Large intestine (tissue), 3 donors: ENCODE measurements around the gene S100PBP. TPM values are rescaled to one million over a fixed set of nuclear protein-coding genes. Genes with fewer than 3 reads are reported as not detected.

Experiments used
- DNase-seq, 2 donors: peaks; one replicate each; pipeline versions ENCODE4 v3.0.0 to v3.0.0-alpha.2; 2013
- H3K27ac ChIP-seq: one replicate; pipeline ENCODE4 v1.5.1; 2013; ENCODE audit warnings: low read length
- H3K27me3 ChIP-seq: 2 replicates; pipeline ENCODE4 v1.6.1; 2013; ENCODE audit warnings: low read length; ENCODE audit not compliant: control insufficient read depth, insufficient read depth
- H3K36me3 ChIP-seq: 2 replicates; pipeline ENCODE4 v1.6.1; 2013; ENCODE audit warnings: low read length; ENCODE audit not compliant: control insufficient read depth, insufficient read depth
- H3K4me1 ChIP-seq: one replicate; pipeline ENCODE4 v1.6.1; 2013; ENCODE audit warnings: low read length; ENCODE audit not compliant: control insufficient read depth, insufficient read depth
- H3K4me3 ChIP-seq: one replicate; pipeline ENCODE4 v1.5.1; 2013; ENCODE audit warnings: low read length
- H3K9me3 ChIP-seq: one replicate; pipeline ENCODE4 v1.6.1; 2013; ENCODE audit warnings: mild to moderate bottlenecking, low read depth, low read length, moderate library complexity; ENCODE audit not compliant: control insufficient read depth
- WGBS: methylation state at CpG from one replicate; pipeline ENCODE4 v1.1.5; 2013; ENCODE audit warnings: low lambda C conversion rate; ENCODE audit not compliant: insufficient coverage; 5-methylcytosine and 5-hydroxymethylcytosine counted together
- polyA plus RNA-seq: library from polyadenylated mRNA; unstranded; fragments of 120-200 nt; gene quantifications from one replicate; pipeline ENCODE4 v1.2.1, GENCODE V29; 2013

Gene S100PBP
- polyA plus RNA-seq, 1 donor = 27.5 TPM

- H3K9me3 ChIP-seq = no peaks in the 10 kb centered on the region
- peaks cover 3% of the 10 kb centered on the region for H3K36me3 ChIP-seq
- DNase-seq = peak in 1 of 2 donors; percentile 35
- peak overlapping the region; percentile 96 for H3K27ac ChIP-seq
- H3K4me1 ChIP-seq = peaks cover 6% of the 10 kb centered on the region
- WGBS = 62% methylated on average over 5 of the region's 11 CpGs
- peak overlapping the region; percentile 98 for H3K4me3 ChIP-seq
- no peaks in the 10 kb centered on the region for H3K27me3 ChIP-seq
Measured at GRCh38 chr1:32818804-32819541, 1.5 kb downstream of the S100PBP start.

- no peak overlapping the region for H3K27ac ChIP-seq
- no peaks in the 10 kb centered on the region for H3K9me3 ChIP-seq
- H3K4me3 ChIP-seq = no peak overlapping the region
- no peaks in the 10 kb centered on the region for H3K27me3 ChIP-seq
- WGBS = 86% methylated on average over 1 of the region's 3 CpGs
- H3K36me3 ChIP-seq = peaks cover 34% of the 10 kb centered on the region
- no peak for DNase-seq
- no peaks in the 10 kb centered on the region for H3K4me1 ChIP-seq
Measured at GRCh38 chr1:32825181-32825580, 7.7 kb downstream of the S100PBP start.

GRCh38 chr1:32828341-32828740 is 10.9 kb downstream of the S100PBP start:
- Histone ChIP-seq H3K4me3 (no peak overlapping the region), H3K4me1 (no peaks in the 10 kb centered on the region), H3K9me3 (no peaks in the 10 kb centered on the region), H3K27me3 (no peaks in the 10 kb centered on the region), H3K27ac (no peak overlapping the region), H3K36me3 (peaks cover 55% of the 10 kb centered on the region)
- 100% methylated on average over 2 of the region's 7 CpGs for WGBS
- no peak for DNase-seq

- no peaks in the 10 kb centered on the region for H3K4me1 ChIP-seq
- no peak for DNase-seq
- no peak overlapping the region for H3K4me3 ChIP-seq
- no peaks in the 10 kb centered on the region for H3K27me3 ChIP-seq
- peaks cover 56% of the 10 kb centered on the region for H3K36me3 ChIP-seq
- H3K27ac ChIP-seq = no peak overlapping the region
- WGBS = 100% methylated on average over 2 of the region's 6 CpGs
- no peaks in the 10 kb centered on the region for H3K9me3 ChIP-seq
Measured at GRCh38 chr1:32830092-32830852, 12.8 kb downstream of the S100PBP start.

- no peak for DNase-seq
- no peak overlapping the region for H3K4me3 ChIP-seq
- H3K36me3 ChIP-seq = peaks cover 52% of the 10 kb centered on the region
- no peak overlapping the region for H3K27ac ChIP-seq
- no peaks in the 10 kb centered on the region for H3K4me1 ChIP-seq
- H3K9me3 ChIP-seq = no peaks in the 10 kb centered on the region
- H3K27me3 ChIP-seq = no peaks in the 10 kb centered on the region
- WGBS = no CpG with 5 or more reads among the region's 1 CpG
Measured at GRCh38 chr1:32831878-32832277, 14.4 kb downstream of the S100PBP start.

GRCh38 chr1:32848354-32849063 is 31.1 kb downstream of the S100PBP start:
- 86% methylated on average over 1 of the region's 2 CpGs for WGBS
- no peaks in the 10 kb centered on the region for H3K27me3 ChIP-seq
- no peaks in the 10 kb centered on the region for H3K4me1 ChIP-seq
- H3K4me3 ChIP-seq = no peak overlapping the region
- H3K9me3 ChIP-seq = no peaks in the 10 kb centered on the region
- no peak overlapping the region for H3K27ac ChIP-seq
- no peak for DNase-seq
- H3K36me3 ChIP-seq = peaks cover 21% of the 10 kb centered on the region

GRCh38 chr1:32855861-32856617 is 38.6 kb downstream of the S100PBP start:
- 80% methylated on average over 1 of the region's 13 CpGs for WGBS
- Histone ChIP-seq H3K4me1 (no peaks in the 10 kb centered on the region), H3K4me3 (no peak overlapping the region), H3K27ac (no peak overlapping the region), H3K9me3 (no peaks in the 10 kb centered on the region), H3K36me3 (peaks cover 36% of the 10 kb centered on the region), H3K27me3 (no peaks in the 10 kb centered on the region)
- DNase-seq = peak in 1 of 2 donors; percentile 36

- Histone ChIP-seq H3K4me1 (no peaks in the 10 kb centered on the region), H3K27me3 (no peaks in the 10 kb centered on the region), H3K4me3 (no peak overlapping the region), H3K36me3 (peaks cover 30% of the 10 kb centered on the region), H3K27ac (no peak overlapping the region), H3K9me3 (no peaks in the 10 kb centered on the region)
- no peak for DNase-seq
- 100% methylated on average over 1 of the region's 2 CpGs for WGBS
Measured at GRCh38 chr1:32858136-32858535, 40.7 kb downstream of the S100PBP start.

GRCh38 chr1:32858791-32859190 is 41.3 kb downstream of the S100PBP start:
- H3K27ac ChIP-seq = no peak overlapping the region
- no peak for DNase-seq
- no peaks in the 10 kb centered on the region for H3K4me1 ChIP-seq
- peaks cover 29% of the 10 kb centered on the region for H3K36me3 ChIP-seq
- H3K9me3 ChIP-seq = no peaks in the 10 kb centered on the region
- no peak overlapping the region for H3K4me3 ChIP-seq
- 100% methylated on average over 1 of the region's 7 CpGs for WGBS
- no peaks in the 10 kb centered on the region for H3K27me3 ChIP-seq

- DNase-seq = no peak
- H3K27ac ChIP-seq = no peak overlapping the region
- H3K4me3 ChIP-seq = no peak overlapping the region
- H3K4me1 ChIP-seq = no peaks in the 10 kb centered on the region
- H3K9me3 ChIP-seq = no peaks in the 10 kb centered on the region
- WGBS = 100% methylated on average over 1 of the region's 2 CpGs
- H3K27me3 ChIP-seq = no peaks in the 10 kb centered on the region
- peaks cover 27% of the 10 kb centered on the region for H3K36me3 ChIP-seq
Measured at GRCh38 chr1:32859915-32860314, 42.5 kb downstream of the S100PBP start.
